HG02885 (cell line): ENCODE measurements around the gene RAB34.

Source experiments
- ATAC-seq: cut with Tn5 transposase; IDR thresholded peaks from one replicate; pipeline ENCODE4 v1.9.1; 2021; ENCODE audit warnings: mild to moderate bottlenecking; ENCODE audit not compliant: unreplicated experiment, poor library complexity

Gene RAB34

GRCh38 chr17:28688481-28688880 lies 29.2 kb downstream of the RAB34 start:
- no peak for ATAC-seq

- no peak for ATAC-seq
Measured at GRCh38 chr17:28686296-28686695, 31.4 kb downstream of the RAB34 start.

DNA sequence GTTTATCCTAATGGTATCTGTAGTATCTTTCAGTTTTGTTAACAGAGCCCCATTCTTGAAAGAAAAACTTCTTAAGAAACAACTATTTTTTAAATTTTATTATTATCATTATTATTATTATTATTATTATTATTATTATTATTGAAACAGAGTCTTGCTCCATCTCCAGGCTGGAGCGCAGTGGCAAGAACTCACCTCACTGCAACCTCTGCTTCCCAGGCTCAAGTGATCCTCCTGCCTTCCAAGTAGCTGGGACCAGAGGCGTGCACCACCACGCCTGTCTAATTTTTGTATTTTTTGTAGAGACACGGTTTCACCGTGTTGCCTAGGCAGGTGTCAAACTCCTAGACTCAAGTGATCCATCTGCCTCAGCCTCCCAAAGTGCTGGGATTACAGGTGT lies 32.3 kb downstream of the RAB34 start:
- no peak for ATAC-seq

DNA sequence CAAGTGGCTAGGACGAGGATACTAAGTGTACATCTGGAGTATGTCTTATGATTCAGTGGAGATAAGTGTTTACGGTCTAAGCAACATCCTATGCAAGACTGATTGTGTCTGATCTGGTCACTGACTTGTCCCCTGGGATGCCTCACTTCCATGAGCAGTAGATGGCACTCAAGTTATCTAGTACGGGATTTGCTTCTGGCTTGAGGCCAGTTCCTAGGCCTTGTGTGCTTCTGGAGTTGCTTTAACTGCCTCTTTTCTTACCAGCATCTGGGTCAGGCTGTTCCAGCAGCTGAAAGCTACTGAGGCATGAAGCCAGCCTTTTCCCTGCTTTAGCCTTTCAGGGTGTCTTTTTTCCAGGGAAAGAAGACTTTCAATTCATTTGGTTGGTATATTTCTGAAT lies 32.7 kb downstream of the RAB34 start:
- no peak for ATAC-seq

DNA sequence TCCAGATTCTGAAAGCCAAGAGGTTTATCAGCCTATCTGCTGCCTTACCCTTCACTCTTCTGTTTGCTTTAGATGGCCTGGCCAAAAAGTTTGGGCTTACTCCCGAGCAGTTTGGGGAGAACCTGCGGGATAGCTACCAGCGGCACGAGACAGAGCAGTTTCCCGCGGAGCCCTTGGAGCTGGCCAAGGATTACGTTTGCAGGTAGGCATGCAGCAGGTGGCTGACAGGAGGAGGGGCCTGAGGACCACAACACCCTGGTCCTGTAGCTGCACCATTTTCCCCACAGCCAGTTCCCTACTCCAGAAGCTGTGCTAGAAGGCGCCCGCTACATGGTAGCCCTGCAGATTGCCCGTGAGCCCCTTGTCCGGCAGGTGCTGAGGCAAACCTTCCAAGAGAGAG lies 35.0 kb downstream of the RAB34 start:
- no peak for ATAC-seq

DNA sequence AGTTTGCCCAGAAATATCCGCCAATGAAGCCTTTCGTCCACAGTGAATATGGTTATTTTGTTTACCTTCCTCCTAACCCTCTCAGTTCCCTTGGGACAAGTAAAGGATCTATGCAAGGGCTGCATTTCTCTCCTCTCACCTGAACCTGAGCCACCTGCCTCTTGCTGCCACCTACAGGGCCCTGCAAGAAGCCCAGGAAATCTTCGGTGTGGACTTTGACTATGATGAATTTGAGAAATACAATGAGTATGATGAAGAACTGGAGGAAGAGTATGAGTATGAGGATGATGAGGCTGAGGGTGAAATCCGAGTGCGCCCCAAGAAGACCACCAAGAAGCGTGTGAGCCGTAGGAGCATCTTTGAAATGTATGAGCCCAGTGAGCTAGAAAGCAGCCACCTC lies 41.7 kb downstream of the RAB34 start:
- no peak for ATAC-seq

GRCh38 chr17:28675490-28675889 lies 42.2 kb downstream of the RAB34 start:
- ATAC-seq = no peak

DNA sequence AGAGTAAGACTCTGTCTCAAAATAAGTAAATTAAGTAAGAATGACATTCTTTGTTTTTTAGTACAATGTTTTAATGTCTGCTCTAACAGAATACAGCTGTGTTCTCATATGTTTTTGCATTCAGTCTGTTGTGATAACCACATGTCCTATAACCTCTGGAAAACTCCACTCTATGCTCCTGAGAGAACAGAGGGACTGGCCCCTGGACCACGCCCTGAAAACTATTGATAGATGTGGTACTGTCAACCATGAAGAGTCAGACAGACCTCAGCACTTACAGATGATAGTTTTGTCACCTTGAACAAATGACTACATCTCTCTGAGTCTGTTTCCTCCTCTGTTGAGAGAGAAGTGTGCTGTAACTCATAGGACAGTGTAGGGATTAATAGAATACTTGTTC lies 47.8 kb downstream of the RAB34 start:
- ATAC-seq = no peak

DNA sequence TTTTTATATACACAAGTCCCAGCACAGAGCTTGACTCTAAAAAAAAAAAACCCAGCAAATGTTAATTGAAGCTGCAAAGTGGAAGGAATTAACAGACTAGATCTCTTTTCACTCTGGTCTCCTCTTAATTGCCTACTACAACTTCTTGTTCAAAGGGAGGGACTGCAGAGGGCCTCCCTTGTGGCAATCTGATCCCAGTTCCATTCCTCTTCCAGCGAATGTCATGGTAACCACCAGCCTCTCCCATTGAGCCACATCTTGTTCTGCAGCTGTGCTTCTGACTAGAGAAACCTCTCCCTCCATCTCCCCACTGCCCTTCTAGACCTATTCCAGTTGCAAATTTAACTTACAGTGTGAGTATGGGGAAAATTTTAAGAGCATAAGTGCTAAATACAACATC lies 49.8 kb downstream of the RAB34 start:
- no peak for ATAC-seq

DNA sequence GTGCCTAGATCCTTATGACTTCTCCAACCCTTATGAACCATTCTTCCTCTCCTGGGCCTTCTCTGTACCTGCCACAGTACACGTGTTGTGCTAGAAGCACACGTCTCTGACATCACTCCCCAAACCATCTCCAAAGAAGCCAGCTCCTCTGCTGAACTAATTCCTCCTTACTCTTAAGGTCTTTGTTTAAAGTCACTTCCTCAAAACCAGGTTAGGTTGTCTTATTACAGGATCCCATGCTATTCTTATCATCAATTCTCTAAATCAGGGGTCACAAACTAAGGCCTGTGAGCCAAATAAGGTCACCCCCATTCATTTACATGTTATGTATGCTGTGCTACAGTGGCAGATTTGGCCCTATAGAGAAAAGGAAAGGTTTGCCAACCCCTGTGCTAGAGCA lies 51.7 kb downstream of the RAB34 start:
- no peak for ATAC-seq
